Myocyte (in vitro differentiated cells): ENCODE results near the gene SLC35E3. TPM values are rescaled to one million over a fixed set of nuclear protein-coding genes. Genes with fewer than 3 reads are reported as not detected.
A peak's percentile ranks its signal among the peaks of the same experiment; 100 is the strongest.

ENCODE experiments used
- DNase-seq: peaks from one replicate; pipeline ENCODE4 v3.0.0-alpha.2; 2012; ENCODE audit warnings: low read depth
- polyA plus RNA-seq: library from polyadenylated mRNA; unstranded; fragments of >200 nt; gene quantifications from one replicate; pipeline ENCODE4 v1.2.1, GENCODE V29; 2012; ENCODE audit warnings: missing spikeins
- total RNA-seq: library from RNA; depleted of rRNA; stranded (reverse); fragments of >200 nt; gene quantifications from 2 replicates; pipeline ENCODE4 v1.2.3, GENCODE V29; 2014

SLC35E3 gene
- total RNA-seq, result 3.0 and 4.2 TPM in 2 replicates
- 12.9 TPM for polyA plus RNA-seq

- DNase-seq, result peak; percentile 96
These were observed at the start of gene SLC35E3 for GRCh38 chr12:68745904-68746571. TSS of gene SLC35E3 (plus strand) at chr12:68746176. CDS start at chr12:68746378, 202 bp downstream.

- no peak for DNase-seq
These were observed 46.5 kb upstream of the SLC35E3 start for GRCh38 chr12:68699486-68699885.

- DNase-seq, result no peak
These were observed 18.2 kb upstream of the SLC35E3 start for GRCh38 chr12:68727776-68728175.

GRCh38 chr12:68733661-68734071 lies 12.3 kb upstream of the SLC35E3 start:
- DNase-seq, result peak; percentile 59

- DNase-seq, result no peak
These were observed 6.1 kb upstream of the SLC35E3 start for GRCh38 chr12:68739891-68740290.

- peak; percentile 24 for DNase-seq
These were observed 2.6 kb upstream of the SLC35E3 start for GRCh38 chr12:68743356-68743755.

- no peak for DNase-seq
These were observed 536 bp upstream of the SLC35E3 start for GRCh38 chr12:68745376-68745903.

GRCh38 chr12:68746572-68747180 lies 700 bp downstream of the SLC35E3 start:
- peak; percentile 86 for DNase-seq

- DNase-seq, result no peak
These were observed 3.5 kb downstream of the SLC35E3 start for GRCh38 chr12:68749443-68749842.

GRCh38 chr12:68749861-68750260 lies 3.9 kb downstream of the SLC35E3 start:
- no peak for DNase-seq

- DNase-seq, result no peak
These were observed 4.5 kb downstream of the SLC35E3 start for GRCh38 chr12:68750506-68750905.

- no peak for DNase-seq
These were observed 9.7 kb downstream of the SLC35E3 start for GRCh38 chr12:68755536-68756243.

- no peak for DNase-seq
These were observed 13.9 kb downstream of the SLC35E3 start for GRCh38 chr12:68759852-68760251.

GRCh38 chr12:68760806-68761441 lies 14.9 kb downstream of the SLC35E3 start:
- peak; percentile 85 for DNase-seq

GRCh38 chr12:68761442-68761812 lies 15.5 kb downstream of the SLC35E3 start:
- DNase-seq, result peak; percentile 15

- DNase-seq, result no peak
These were observed 16.1 kb downstream of the SLC35E3 start for GRCh38 chr12:68761901-68762630.

GRCh38 chr12:68762691-68763090 lies 16.7 kb downstream of the SLC35E3 start:
- no peak for DNase-seq

- DNase-seq, result no peak
These were observed 19.7 kb downstream of the SLC35E3 start for GRCh38 chr12:68765696-68766095.

- no peak for DNase-seq
These were observed 20.7 kb downstream of the SLC35E3 start for GRCh38 chr12:68766646-68767045.

GRCh38 chr12:68767191-68767590 lies 21.2 kb downstream of the SLC35E3 start:
- DNase-seq, result no peak

- no peak for DNase-seq
These were observed 22.5 kb downstream of the SLC35E3 start for GRCh38 chr12:68768431-68768939.
